K562 (cell line): ENCODE results near the gene MBOAT1. TPM values are rescaled to one million over a fixed set of nuclear protein-coding genes. Genes with fewer than 3 reads are reported as not detected.
A peak's percentile ranks its signal among the peaks of the same experiment; 100 is the strongest.

ENCODE experiments used
- CHAMP1 ChIP-seq: fragments of 450-650 bp; IDR thresholded peaks from 2 replicates; pipeline ENCODE4 v1.6.1; 2016; ENCODE audit warnings: mild to moderate bottlenecking
- CREB3L1 ChIP-seq: fragments of 450-650 bp; IDR thresholded peaks from 2 replicates; pipeline ENCODE4 v1.6.1; 2014; ENCODE audit warnings: low read depth, mild to moderate bottlenecking, moderate library complexity, borderline replicate concordance
- EP400 ChIP-seq: fragments of 450-650 bp; IDR thresholded peaks from 2 replicates; pipeline ENCODE4 v1.6.1; 2017; ENCODE audit warnings: antibody characterized with exemption, mild to moderate bottlenecking, moderate library complexity
- ETS2 ChIP-seq: IDR thresholded peaks from 2 replicates; pipeline ENCODE4 v1.6.1; 2016; ENCODE audit warnings: borderline replicate concordance, missing genetic modification characterization, mild to moderate bottlenecking, moderate library complexity, missing compliant biosample characterization; ENCODE audit not compliant: poor library complexity, severe bottlenecking
- NKRF ChIP-seq: fragments of 450-650 bp; IDR thresholded peaks from 2 replicates; pipeline ENCODE4 v1.6.1; 2016; ENCODE audit warnings: borderline replicate concordance
- NR4A1 ChIP-seq, 2 experiments: fragments of 250-450 bp in 1 of 2; fragments of 450-650 bp in 1 of 2; sonication (Bioruptor Pico) in 1 of 2; IDR thresholded peaks; 2 replicates each; pipeline versions ENCODE4 v1.4.0 to v1.6.1; 2016 to 2020; ENCODE audit warnings: mild to moderate bottlenecking in 2 of 2, missing compliant biosample characterization in 1 of 2, missing genetic modification characterization in 1 of 2, moderate library complexity in 1 of 2
- NUFIP1 ChIP-seq: fragments of 450-650 bp; IDR thresholded peaks from 2 replicates; pipeline ENCODE4 v1.6.1; 2018; ENCODE audit not compliant: partially characterized antibody
- RBM25 ChIP-seq: fragments of 200-400 bp; formaldehyde crosslinking; IDR thresholded peaks from 2 replicates; pipeline ENCODE4 v1.6.1; 2018; ENCODE audit warnings: low read length, low read depth, moderate library complexity; ENCODE audit not compliant: severe bottlenecking
- SMARCA5 ChIP-seq: fragments of 450-650 bp; IDR thresholded peaks from 2 replicates; pipeline ENCODE4 v1.6.1; 2016
- SNIP1 ChIP-seq: fragments of 450-650 bp; IDR thresholded peaks from 2 replicates; pipeline ENCODE4 v1.7.1; 2017; ENCODE audit warnings: low read depth, mild to moderate bottlenecking
- THRA ChIP-seq: fragments of 450-650 bp; IDR thresholded peaks from 2 replicates; pipeline ENCODE4 v1.6.1; 2017; ENCODE audit warnings: mild to moderate bottlenecking, moderate library complexity
- TSHZ1 ChIP-seq: fragments of 250-450 bp; sonication (Bioruptor Pico); IDR thresholded peaks from 2 replicates; pipeline ENCODE4 v1.4.0; 2020; ENCODE audit warnings: mild to moderate bottlenecking, moderate library complexity
- ZNF239 ChIP-seq: fragments of 250-450 bp; sonication (Bioruptor Pico); IDR thresholded peaks from 2 replicates; pipeline ENCODE4 v1.4.0; 2020; ENCODE audit warnings: mild to moderate bottlenecking
- ZNF3 ChIP-seq: fragments of 250-450 bp; sonication (Bioruptor Pico); IDR thresholded peaks from 2 replicates; pipeline ENCODE4 v1.5.0; 2021; ENCODE audit warnings: mild to moderate bottlenecking, moderate library complexity
- ZNF384 ChIP-seq: IDR thresholded peaks from 2 replicates; pipeline ENCODE4 v1.6.1; 2012; ENCODE audit warnings: low read depth, low read length, improper control_type of control experiment
- ZNF445 ChIP-seq: fragments of 250-450 bp; sonication (Bioruptor Pico); IDR thresholded peaks from 2 replicates; pipeline ENCODE4 v1.4.0; 2020; ENCODE audit warnings: low read depth, mild to moderate bottlenecking, moderate library complexity
- ZNF764 ChIP-seq: fragments of 250-450 bp; sonication (Bioruptor Pico); IDR thresholded peaks from 2 replicates; pipeline ENCODE4 v1.4.0; 2020; ENCODE audit warnings: low read depth, mild to moderate bottlenecking, moderate library complexity
- polyA plus RNA-seq, 8 experiments: library from polyadenylated mRNA; depleted of rRNA in 4 of 8; stranded (reverse) in 5 of 8; unstranded in 3 of 8; fragments of >200 nt; fragmentation: Nextera tagmentation in 2 of 8; fragmentation: Illumina TruSeq in 1 of 8; extraction: Ambion mirVana in 2 of 8; extraction: Trizol in 1 of 8; gene quantifications; 2 replicates each; pipeline versions ENCODE4 v1.2.1 to v1.2.3, GENCODE V29; 2011 to 2014; ENCODE audit warnings: inconsistent platforms in 1 of 8, missing spikeins in 1 of 8
- total RNA-seq, 7 experiments: library from RNA; depleted of rRNA in 6 of 7; stranded (reverse); fragments of >200 nt in 6 of 7; fragmentation: Illumina TruSeq in 2 of 7; extraction: Trizol in 2 of 7; gene quantifications; 2 replicates each; pipeline versions ENCODE4 v1.2.1 to v1.2.3, GENCODE V29; 2011 to 2021; ENCODE audit warnings: low replicate concordance in 1 of 7

MBOAT1 gene
- total and polyA plus RNA-seq, 9 of the 15 experiments (the other 6 are each of a cell fraction or from before 2014, with no cell fraction given), result 0.13 to 16.5 (median 10.3) TPM

GRCh38 chr6:20213271-20213798, 1.1 kb upstream of the MBOAT1 start (continued):
- TF ChIP-seq NR4A1 (CRISPR knock-in tag; IDR thresholded peaks at IDR 0.05) (no peak), NR4A1 (tag; IDR thresholded peaks at IDR 0.05) (0 out of 2 replicates have a peak, but pooled peaks have one; percentile 24), TSHZ1 (CRISPR knock-in tag) (no peak), ZNF239 (CRISPR knock-in tag) (no peak), THRA (no peak), CREB3L1 (0 out of 2 replicates have a peak, but pooled peaks have one; percentile 50), NUFIP1 (no peak), ZNF3 (CRISPR knock-in tag) (no peak), ZNF384 (peak; percentile 95), RBM25 (no peak), ZNF764 (CRISPR knock-in tag) (no peak), SNIP1 (no peak), EP400 (0 out of 2 replicates have a peak, but pooled peaks have one; percentile 13), NKRF (no peak), ETS2 (tag) (no peak), SMARCA5 (0 out of 2 replicates have a peak, but pooled peaks have one; percentile 19), CHAMP1 (no peak), ZNF445 (CRISPR knock-in tag) (no peak)
